Daoy (cell line): ENCODE data around the gene NKX2-3. TPM values are rescaled to one million over a fixed set of nuclear protein-coding genes. Genes with fewer than 3 reads are reported as not detected.

Source experiments
- DNase-seq: peaks from one replicate; pipeline ENCODE4 v3.0.0-alpha.2; 2015; ENCODE audit warnings: low read depth
- total RNA-seq: library from RNA; depleted of rRNA; stranded (reverse); fragments of >200 nt; shearing (Covaris generic); gene quantifications from 2 replicates; pipeline ENCODE4 v1.2.3, GENCODE V29; 2014; rRNA removed

The NKX2-3 gene
- 0.17 TPM in 1 of 2 replicates, not detected in the other for total RNA-seq

GRCh38 chr10:99532687-99533495 is at the start of gene NKX2-3:
NKX2-3 (plus strand) TSS chr10:99532942; CDS start chr10:99533132, 190 bp downstream.
- DNase-seq: peak; percentile 75

- DNase-seq: peak; percentile 9
These were observed 47.8 kb upstream of the NKX2-3 start for GRCh38 chr10:99484626-99485581.

- peak; percentile 2 for DNase-seq
These were observed 45.5 kb upstream of the NKX2-3 start for GRCh38 chr10:99487125-99487807.

- DNase-seq: no peak
These were observed 43.5 kb upstream of the NKX2-3 start for GRCh38 chr10:99489271-99489670.

- no peak for DNase-seq
These were observed 35.3 kb upstream of the NKX2-3 start for GRCh38 chr10:99497343-99498025.

GRCh38 chr10:99506416-99506815 is 26.3 kb upstream of the NKX2-3 start:
- DNase-seq: no peak

GRCh38 chr10:99507265-99507664 is 25.5 kb upstream of the NKX2-3 start:
- DNase-seq: no peak

- no peak for DNase-seq
These were observed 19.7 kb upstream of the NKX2-3 start for GRCh38 chr10:99513061-99513460.

- no peak for DNase-seq
These were observed 13.1 kb upstream of the NKX2-3 start for GRCh38 chr10:99519690-99520039.

GRCh38 chr10:99520040-99520846 is 12.5 kb upstream of the NKX2-3 start:
- peak; percentile 28 for DNase-seq

GRCh38 chr10:99520847-99521764 is 11.6 kb upstream of the NKX2-3 start:
- DNase-seq: no peak

GRCh38 chr10:99521765-99522469 is 10.8 kb upstream of the NKX2-3 start:
- DNase-seq: no peak

GRCh38 chr10:99522470-99523250 is 10.1 kb upstream of the NKX2-3 start:
- no peak for DNase-seq

- no peak for DNase-seq
These were observed 9.4 kb upstream of the NKX2-3 start for GRCh38 chr10:99523251-99523773.

- no peak for DNase-seq
These were observed 8.6 kb upstream of the NKX2-3 start for GRCh38 chr10:99524050-99524666.

GRCh38 chr10:99524736-99525380 is 7.9 kb upstream of the NKX2-3 start:
- DNase-seq: no peak

- no peak for DNase-seq
These were observed 6.8 kb upstream of the NKX2-3 start for GRCh38 chr10:99525897-99526296.
